HL-60 (cell line): ENCODE measurements around the gene PGAP3.

Experiments
- DNase-seq, 2 experiments: peaks; one replicate each; pipeline ENCODE4 v3.0.0-alpha.2; 2010 to 2020; ENCODE audit warnings: low read depth in 1 of 2, low spot score in 1 of 2
- H3K27ac ChIP-seq: fragments of 250-450 bp; sonication (Bioruptor Pico); replicated peaks from 2 replicates; pipeline ENCODE4 v1.5.1; 2020; ENCODE audit warnings: mild to moderate bottlenecking, moderate library complexity
- H3K27me3 ChIP-seq: fragments of 250-450 bp; sonication (Bioruptor Pico); 2 replicates; pipeline ENCODE4 v1.5.1; 2021; ENCODE audit warnings: mild to moderate bottlenecking, moderate library complexity; ENCODE audit not compliant: insufficient read depth, poor library complexity, severe bottlenecking
- H3K4me3 ChIP-seq: replicated peaks from 2 replicates; pipeline ENCODE4 v1.5.1; 2011; ENCODE audit warnings: mild to moderate bottlenecking, control low read depth, low read length; ENCODE audit not compliant: insufficient read depth
- GABPA ChIP-seq: IDR thresholded peaks from 2 replicates; pipeline ENCODE4 v1.6.1; 2012; ENCODE audit warnings: low read depth
- POLR2AphosphoS5 ChIP-seq: IDR thresholded peaks from 2 replicates; pipeline ENCODE4 v1.6.1; 2012; ENCODE audit warnings: low read depth
- SPI1 ChIP-seq: IDR thresholded peaks from 2 replicates; pipeline ENCODE4 v1.6.1; 2012; ENCODE audit warnings: low read depth, mild to moderate bottlenecking, borderline replicate concordance
- TF ChIP-seq, protein P1 (sequence below): IDR thresholded peaks from 2 replicates; pipeline ENCODE4 v1.6.1; 2012; ENCODE audit warnings: low read depth; ENCODE audit not compliant: insufficient replicate concordance
- TF ChIP-seq, protein P2 (sequence below): IDR thresholded peaks from one replicate; pipeline ENCODE4 v1.5.1; 2011; ENCODE audit warnings: low read length, control low read depth, inconsistent platforms; ENCODE audit not compliant: insufficient read depth

The PGAP3 gene

DNA sequence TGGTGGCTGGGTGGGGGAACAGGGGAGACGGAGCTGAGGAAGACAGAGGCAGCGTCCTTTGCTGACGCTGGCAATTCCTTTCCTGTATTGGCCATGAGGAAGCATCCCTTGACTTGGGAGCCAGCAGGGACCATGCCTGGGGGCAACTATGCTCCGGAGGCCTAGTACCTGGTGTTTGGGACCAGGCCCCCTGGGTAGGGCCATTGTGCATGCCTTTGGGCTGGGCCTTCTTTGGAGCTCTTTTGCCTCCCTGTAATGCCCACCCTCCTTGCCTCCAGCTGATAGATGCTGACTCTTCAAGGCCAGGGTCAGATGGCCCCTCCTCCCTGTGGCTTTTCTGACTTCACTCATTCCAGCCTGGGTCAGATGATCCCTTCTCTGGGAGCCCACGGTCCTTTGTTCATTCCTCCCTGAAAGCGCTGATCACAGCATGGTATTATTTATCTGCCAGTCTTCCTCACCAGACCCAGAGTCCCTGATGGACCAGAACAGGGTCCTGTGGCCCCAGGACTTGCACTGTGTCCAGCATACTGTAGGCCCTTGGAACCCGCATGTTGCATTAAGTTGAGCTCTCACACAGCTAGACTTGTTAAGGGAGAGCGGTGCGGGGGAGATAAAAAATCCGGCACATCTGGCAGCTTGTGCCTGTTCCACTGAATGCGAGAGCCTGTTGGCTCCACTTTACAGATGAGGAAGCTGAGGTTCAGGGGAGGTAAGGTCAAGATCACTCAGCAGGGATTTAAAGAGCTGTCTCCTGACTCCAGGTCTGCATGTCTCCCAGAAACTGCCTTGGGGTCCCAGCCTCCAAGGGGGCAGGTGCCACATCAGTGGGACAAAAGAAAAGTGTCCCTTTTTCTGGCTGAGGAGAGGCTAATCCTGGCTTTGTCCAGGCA is 48.0 kb downstream of the PGAP3 start:
- H3K27ac ChIP-seq: no peak overlapping the region
- TF ChIP-seq SPI1: no peak
- no peak for TF ChIP-seq POLR2AphosphoS5
- TF ChIP-seq GABPA: no peak
- TF ChIP-seq, protein P1, sequence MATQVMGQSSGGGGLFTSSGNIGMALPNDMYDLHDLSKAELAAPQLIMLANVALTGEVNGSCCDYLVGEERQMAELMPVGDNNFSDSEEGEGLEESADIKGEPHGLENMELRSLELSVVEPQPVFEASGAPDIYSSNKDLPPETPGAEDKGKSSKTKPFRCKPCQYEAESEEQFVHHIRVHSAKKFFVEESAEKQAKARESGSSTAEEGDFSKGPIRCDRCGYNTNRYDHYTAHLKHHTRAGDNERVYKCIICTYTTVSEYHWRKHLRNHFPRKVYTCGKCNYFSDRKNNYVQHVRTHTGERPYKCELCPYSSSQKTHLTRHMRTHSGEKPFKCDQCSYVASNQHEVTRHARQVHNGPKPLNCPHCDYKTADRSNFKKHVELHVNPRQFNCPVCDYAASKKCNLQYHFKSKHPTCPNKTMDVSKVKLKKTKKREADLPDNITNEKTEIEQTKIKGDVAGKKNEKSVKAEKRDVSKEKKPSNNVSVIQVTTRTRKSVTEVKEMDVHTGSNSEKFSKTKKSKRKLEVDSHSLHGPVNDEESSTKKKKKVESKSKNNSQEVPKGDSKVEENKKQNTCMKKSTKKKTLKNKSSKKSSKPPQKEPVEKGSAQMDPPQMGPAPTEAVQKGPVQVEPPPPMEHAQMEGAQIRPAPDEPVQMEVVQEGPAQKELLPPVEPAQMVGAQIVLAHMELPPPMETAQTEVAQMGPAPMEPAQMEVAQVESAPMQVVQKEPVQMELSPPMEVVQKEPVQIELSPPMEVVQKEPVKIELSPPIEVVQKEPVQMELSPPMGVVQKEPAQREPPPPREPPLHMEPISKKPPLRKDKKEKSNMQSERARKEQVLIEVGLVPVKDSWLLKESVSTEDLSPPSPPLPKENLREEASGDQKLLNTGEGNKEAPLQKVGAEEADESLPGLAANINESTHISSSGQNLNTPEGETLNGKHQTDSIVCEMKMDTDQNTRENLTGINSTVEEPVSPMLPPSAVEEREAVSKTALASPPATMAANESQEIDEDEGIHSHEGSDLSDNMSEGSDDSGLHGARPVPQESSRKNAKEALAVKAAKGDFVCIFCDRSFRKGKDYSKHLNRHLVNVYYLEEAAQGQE: no peak
- TF ChIP-seq, protein P2, sequence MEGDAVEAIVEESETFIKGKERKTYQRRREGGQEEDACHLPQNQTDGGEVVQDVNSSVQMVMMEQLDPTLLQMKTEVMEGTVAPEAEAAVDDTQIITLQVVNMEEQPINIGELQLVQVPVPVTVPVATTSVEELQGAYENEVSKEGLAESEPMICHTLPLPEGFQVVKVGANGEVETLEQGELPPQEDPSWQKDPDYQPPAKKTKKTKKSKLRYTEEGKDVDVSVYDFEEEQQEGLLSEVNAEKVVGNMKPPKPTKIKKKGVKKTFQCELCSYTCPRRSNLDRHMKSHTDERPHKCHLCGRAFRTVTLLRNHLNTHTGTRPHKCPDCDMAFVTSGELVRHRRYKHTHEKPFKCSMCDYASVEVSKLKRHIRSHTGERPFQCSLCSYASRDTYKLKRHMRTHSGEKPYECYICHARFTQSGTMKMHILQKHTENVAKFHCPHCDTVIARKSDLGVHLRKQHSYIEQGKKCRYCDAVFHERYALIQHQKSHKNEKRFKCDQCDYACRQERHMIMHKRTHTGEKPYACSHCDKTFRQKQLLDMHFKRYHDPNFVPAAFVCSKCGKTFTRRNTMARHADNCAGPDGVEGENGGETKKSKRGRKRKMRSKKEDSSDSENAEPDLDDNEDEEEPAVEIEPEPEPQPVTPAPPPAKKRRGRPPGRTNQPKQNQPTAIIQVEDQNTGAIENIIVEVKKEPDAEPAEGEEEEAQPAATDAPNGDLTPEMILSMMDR: no peak
- DNase-seq: no peak
- no peak overlapping the region for H3K4me3 ChIP-seq
- no peaks in the 10 kb centered on the region for H3K27me3 ChIP-seq

DNA sequence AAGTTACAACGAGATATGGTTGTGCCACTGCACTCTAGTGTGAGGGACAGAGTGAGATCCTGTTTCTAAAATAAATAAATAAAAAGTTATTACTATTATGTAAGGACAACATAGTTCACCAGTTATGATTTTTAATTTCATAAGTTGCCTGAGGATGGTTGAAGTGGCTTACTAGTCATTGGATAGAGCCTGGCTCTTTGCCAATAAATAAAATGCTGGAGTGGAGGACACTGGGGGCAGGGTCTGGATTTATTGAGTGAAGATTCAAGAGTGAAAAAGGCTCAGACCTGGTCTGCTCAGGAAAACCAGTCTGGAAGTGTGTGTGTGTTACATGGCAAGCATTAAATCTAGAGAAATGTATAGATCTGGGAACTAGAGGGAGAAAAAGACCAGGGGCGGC is 48.8 kb downstream of the PGAP3 start:
- no peak overlapping the region for H3K4me3 ChIP-seq
- H3K27me3 ChIP-seq: no peaks in the 10 kb centered on the region
- TF ChIP-seq, protein P1: no peak
- TF ChIP-seq POLR2AphosphoS5: no peak
- no peak for DNase-seq
- no peak overlapping the region for H3K27ac ChIP-seq

DNA sequence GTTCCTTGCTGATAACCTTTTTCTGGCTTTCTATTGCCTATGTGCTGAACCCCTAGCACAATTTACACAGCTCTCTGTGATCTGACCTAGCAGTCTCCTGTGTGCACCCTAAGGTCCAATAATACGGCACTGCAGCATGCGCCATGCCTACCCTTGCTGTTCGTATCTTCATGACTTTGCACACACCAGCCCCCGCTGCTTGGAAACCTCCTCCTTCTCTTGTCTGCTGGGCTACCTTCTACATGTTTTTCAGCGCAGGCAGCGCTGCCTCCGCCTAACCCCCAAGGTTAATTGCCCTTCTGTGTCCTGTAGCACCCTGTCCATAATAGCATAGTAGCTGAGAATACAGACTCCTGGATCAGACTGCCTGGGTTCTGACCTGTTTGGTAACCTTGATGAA is 49.5 kb downstream of the PGAP3 start:
- no peak for DNase-seq
- TF ChIP-seq GABPA: no peak
- TF ChIP-seq, protein P2: no peak
- TF ChIP-seq SPI1: no peak
- TF ChIP-seq, protein P1: no peak
- TF ChIP-seq POLR2AphosphoS5: no peak
- Histone ChIP-seq H3K4me3 (peak overlapping the region; percentile 90), H3K27ac (no peak overlapping the region), H3K27me3 (no peaks in the 10 kb centered on the region)
